SIG-M5 treated with dmso at 0.1 percent for 504 hours (cell line): ENCODE results near the gene TCF15.

Experiments used
- DNase-seq: peaks from one replicate; lab custom pipeline; 2025; ENCODE audit not compliant: unreplicated experiment; lab: John Stamatoyannopoulos, UW

The TCF15 gene, protein sequence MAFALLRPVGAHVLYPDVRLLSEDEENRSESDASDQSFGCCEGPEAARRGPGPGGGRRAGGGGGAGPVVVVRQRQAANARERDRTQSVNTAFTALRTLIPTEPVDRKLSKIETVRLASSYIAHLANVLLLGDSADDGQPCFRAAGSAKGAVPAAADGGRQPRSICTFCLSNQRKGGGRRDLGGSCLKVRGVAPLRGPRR

DNA sequence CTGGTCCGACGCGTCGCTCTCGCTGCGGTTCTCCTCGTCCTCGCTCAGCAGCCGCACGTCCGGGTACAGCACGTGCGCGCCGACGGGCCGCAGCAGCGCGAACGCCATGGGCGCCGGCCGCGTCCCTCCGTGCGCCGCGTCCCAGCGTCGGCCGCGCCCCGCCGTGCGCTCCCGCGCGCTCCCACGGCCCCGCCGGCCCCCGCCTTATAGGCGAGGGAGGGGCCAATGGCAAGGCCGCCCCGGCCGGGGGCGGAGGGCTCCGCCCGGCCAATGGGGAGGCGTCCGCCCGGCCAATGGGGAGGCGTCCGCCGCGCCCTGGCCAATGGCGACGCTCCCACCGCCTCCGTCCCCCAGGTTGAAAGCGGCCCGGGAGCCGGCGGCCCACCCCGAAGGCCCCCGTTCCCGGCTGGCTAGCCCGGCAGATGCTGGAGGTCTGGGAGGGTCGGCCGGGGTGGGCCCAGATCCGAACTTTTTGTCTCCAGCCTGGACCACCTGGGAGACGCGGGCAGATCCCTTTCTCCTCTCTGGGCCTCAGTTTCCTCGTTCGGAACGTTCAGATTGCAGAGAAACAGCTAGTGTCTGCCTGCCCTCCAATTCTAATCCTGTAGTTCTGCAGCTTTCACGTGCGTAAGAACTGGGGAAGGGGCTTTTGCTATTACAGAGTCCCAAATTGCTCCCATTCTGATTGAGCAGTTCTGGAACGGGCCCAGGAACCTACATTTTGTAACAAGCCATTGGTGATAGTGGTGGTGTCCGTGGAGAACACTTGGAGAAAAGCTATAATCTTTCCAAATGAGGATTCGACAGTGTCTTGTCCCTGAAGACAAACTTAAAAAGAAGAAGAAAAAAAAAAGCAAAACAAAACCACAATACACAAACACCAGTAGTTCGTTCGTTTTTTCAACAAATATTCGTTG lies at the start of gene TCF15:
TCF15 (minus strand) TSS at position 180 of the 917 bp plus-strand sequence; CDS start at position 108, 72 bp downstream.
- peak; percentile 21 for DNase-seq

- DNase-seq = no peak
These were observed 48.7 kb upstream of the TCF15 start for GRCh38 chr20:658731-659291.

DNA sequence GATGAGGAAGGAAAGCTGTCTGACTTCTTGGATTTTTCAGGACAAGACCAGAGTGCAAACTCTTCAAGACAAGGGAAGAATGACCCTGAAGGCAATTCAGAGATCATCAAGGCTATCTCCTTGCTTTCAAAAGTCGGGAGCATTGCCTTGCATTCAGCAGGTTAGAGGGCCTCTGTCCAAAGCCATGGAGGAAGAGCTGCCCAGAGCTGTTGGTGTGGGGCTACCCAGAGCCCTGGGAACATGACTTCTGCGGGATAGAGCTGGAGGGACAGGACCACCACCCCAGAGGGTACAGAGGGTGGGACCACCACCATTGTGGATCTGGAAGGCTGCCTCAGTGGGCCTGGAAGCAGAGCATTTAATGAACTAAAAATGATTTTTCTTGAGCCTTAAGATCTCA lies 48.1 kb upstream of the TCF15 start:
- no peak for DNase-seq

DNA sequence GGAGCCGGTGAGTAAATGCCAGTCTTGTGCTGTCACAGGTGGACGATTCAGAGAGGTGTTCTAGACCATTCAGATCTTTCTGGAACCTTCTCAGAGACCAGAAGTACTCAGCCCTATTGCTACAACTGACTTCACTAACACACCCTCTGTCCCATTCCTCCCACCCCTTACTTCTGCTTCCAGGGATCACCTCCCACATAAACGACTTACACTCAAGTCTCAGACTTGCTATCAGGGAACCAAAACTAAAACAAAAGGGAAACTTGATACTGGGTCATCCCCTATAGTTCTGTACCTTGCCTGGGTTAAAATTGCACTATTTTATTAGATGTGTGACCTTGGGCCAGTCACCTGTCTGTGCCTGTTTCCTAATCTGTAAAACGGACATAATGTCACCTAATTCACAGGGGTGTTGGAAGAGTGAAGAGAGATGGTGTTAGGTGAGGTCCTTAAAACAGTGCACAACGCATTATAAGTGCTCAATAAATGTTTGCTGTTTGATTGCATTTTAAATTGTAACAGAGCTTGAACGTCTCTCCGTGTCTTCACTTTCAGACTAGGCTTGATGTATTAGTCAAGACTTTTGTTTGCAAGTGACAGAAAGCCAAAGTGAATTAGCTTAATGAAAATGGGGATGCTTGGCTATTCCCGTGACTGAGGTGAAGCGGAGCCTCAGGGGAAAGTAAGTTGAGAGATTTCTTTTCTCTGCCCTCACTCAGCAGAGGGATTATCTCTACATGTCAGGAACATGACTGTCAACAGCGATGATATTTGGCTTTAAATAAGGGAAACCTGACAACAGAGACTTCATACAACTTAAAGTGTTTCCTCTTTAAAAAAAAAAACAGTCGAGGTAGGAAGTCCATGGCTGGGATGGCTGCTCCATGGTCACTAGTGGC lies 45.9 kb upstream of the TCF15 start:
- no peak for DNase-seq

- DNase-seq = no peak
These were observed 44.3 kb upstream of the TCF15 start for GRCh38 chr20:654417-654750.

DNA sequence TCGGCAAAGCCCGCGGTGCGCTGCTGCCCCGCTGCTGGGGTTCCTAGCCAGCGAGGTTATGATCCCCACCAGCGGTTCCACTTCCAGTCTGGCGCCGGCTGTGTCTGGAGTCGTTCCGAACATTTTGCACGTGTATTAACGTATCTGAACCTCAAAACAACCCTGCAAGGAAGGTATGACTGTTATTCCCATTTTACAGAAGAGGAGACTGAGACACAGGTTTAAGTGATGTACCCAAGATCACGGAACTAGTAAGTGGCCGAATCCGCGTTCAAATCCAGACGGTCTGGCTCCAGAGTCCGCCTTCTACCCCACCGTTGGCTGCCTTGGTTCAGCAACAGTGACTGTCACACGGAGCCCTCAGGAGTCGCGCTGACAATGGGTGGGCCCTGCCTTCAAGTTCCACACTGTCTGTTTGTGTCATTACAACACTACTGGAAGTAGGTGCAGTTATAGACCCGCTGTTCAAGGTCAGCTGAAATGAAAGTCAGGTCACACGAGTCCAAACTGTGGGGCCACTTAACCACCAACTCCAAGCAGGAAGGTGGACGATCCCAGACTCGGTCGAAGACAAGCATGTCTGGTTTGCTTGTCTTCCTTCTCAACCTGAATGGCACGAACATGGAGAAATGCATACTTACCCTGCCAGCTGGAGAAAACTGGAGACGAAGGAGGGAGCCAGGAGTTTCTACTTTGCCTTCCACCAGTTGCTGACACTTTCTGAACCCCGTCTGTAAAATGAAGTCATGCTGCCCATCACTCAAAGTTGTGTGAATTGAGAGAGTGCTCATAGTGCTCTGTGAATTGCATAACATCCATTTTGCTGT lies 43.7 kb upstream of the TCF15 start:
- peak; percentile 27 for DNase-seq

GRCh38 chr20:653110-653589 lies 43.0 kb upstream of the TCF15 start, which contains the start of gene SRXN1:
Gene SRXN1, minus strand, starts transcription at chr20:653200. Its CDS starts 15 bp downstream, at chr20:653185.
- DNase-seq = peak; percentile 83

- no peak for DNase-seq
These were observed 42.6 kb upstream of the TCF15 start for GRCh38 chr20:652615-653109.

- peak; percentile 47 for DNase-seq
These were observed 41.9 kb upstream of the TCF15 start for GRCh38 chr20:651713-652614.

DNA sequence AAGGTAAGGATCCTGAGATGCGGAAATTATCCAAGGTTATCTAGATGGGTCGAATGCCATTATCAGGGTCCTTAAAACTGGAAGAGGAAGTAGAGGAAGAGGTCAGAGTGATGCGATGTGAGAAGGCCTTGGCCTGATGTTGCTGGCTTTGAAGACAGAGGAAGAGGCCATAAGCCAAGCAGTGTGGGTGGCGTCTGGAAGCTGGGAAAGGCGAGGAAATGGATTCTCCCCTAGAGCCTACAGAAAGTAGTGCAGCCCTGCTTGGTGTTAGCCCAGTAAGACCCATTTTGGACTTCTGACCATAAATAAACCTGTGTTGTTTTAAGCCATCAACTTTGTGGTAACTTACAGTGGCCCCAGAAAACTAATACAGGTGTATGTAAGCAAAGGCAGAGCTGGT lies 40.8 kb upstream of the TCF15 start:
- DNase-seq = no peak

- DNase-seq = no peak
These were observed 40.2 kb upstream of the TCF15 start for GRCh38 chr20:650281-650680.

- DNase-seq = no peak
These were observed 37.4 kb upstream of the TCF15 start for GRCh38 chr20:647479-648019.

DNA sequence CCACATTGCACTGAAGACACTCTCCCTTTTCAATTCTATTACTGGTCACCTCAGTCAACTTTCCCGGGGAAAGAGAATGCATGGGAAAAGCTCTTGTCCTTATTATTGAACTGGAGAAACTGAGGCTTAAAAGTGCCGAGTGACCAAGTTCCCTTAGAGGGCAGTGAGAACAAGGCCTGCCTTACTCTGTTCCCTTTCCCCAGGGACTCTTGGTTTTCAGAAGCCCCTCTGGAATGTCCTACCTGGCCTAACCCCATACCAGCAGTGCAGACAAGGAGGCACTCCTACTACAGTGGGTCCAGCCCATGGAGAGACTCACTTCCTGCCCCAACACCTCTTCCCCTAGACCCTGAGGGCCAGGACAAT lies 36.7 kb upstream of the TCF15 start:
- no peak for DNase-seq

- DNase-seq = no peak
These were observed 36.2 kb upstream of the TCF15 start for GRCh38 chr20:646107-646867.

DNA sequence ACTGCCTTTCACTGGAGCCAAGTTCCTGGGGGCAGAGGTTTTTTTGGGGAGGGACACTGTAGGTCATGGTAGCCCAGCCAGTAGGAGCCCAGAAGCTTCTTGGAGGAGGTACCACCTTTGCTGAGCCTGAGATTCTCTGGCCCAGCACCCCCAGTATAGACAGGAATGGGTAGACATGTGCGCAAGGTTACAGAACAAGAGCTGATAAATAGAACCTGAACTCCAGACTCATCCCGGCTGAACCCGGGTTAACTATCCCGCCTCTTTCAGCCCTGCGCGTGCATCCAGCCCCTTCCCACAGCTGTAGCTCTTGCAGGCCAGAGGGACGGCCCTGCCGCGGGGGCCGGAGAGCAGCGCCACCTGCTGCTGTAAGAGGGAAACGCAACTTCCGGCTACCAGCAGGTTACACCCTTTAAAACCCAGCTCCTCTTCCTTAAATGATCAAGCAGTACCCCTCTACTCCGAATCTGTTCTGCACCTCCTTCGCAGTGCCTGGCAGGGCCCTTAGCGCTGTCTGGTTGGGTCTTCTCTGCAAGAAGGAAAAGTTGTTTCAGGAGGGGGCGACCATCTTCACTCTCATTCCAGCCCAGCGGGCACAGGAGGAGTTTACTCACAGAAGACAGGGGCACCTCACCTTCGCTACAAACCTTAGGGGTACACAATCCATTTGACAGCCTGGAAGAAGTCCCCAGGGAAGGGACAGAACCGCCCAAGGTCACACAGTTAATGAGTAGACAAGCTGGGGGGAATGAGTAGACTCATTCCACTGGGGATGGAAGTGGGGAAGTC lies 35.4 kb upstream of the TCF15 start:
- DNase-seq = peak; percentile 75

- no peak for DNase-seq
These were observed 34.7 kb upstream of the TCF15 start for GRCh38 chr20:644692-645317.
